ENCODE data around the gene LATS2. TPM values are rescaled to one million over a fixed set of nuclear protein-coding genes. Genes with fewer than 3 reads are reported as not detected.
A peak's percentile ranks its signal among the peaks of the same experiment; 100 is the strongest.

The LATS2 gene
- 33.1 and 34.6 TPM in 2 replicates for polyA plus RNA-seq (2013)

DNA sequence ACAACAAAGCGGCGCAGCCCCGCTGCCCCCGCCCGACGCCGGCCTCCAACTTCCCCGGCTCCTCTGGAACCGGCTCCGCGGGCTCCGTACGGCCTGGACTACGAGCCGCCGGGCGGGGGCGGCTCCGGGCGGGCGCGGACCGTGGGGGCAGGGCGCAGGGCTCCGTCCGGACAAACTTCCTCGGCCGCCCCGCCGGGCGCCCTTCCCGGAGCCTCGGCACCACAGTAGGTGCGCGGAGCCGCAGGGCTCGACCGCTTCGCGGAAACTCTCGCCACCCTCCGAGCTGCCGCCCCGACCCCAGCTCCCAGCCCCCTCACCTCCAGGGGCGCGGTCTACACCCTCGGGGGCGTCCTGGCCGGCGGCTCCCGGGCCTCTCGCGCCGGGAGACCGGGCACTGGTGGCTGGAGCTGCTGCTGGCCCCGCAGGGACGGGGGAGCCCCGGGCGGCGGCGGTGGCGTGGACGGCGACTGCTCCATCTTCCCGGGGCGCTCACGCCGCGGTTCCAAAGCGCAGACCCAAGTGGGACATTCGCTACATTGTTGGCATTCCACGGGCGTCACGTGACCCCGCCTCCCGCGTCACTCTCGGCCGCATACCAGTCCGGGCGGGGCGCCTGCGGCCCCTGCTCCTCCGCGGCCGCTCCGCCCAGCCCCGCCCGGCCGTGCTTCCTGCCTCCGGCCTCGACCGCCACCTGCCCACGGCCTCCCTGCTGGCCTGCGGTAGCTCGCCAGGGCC, at the start of gene LATS2:
LATS2 (minus strand) TSS at position 558 of the 735 bp plus-strand sequence. CDS start 15,560 bp downstream, outside the sequence.
- Histone ChIP-seq H2AK5ac (ENCODE audit: low read length) (peak within 1 kb of the TSS; percentile 99), H3K9me3 (ENCODE audit: insufficient read depth, low read depth, low read length) (no peaks in the 10 kb centered on the region), H3K36me3 (ENCODE audit: control insufficient read depth in 1 of 2, insufficient read depth in 2 of 2, low read length in 2 of 2) (no peaks in the 10 kb centered on the region), H3K18ac (ENCODE audit: low read length) (peak within 1 kb of the TSS; percentile 100), H3K14ac (ENCODE audit: low read length) (peak within 1 kb of the TSS; percentile 100), H3K4me1 (ENCODE audit: control insufficient read depth in 1 of 2, insufficient read depth in 2 of 2, low read length in 2 of 2) (no peaks in the 10 kb centered on the region), H3K79me1 (ENCODE audit: low read length) (peaks cover 13% of the 10 kb centered on the region), H3K27ac (ENCODE audit: low read depth, low read length) (peak within 1 kb of the TSS; percentile 99), H3K23ac (ENCODE audit: low read length) (no peak within 1 kb of the TSS), H3K79me2 (ENCODE audit: control insufficient read depth, insufficient read depth, low read length, poor library complexity) (peaks cover 24% of the 10 kb centered on the region), H2AFZ (ENCODE audit: insufficient read depth, low read length, poor library complexity) (peak within 1 kb of the TSS; percentile 99), H4K91ac (ENCODE audit: low read depth, low read length) (peak within 1 kb of the TSS; percentile 100), H2BK5ac (ENCODE audit: low read depth, low read length, poor library complexity) (peak within 1 kb of the TSS; percentile 100), H2BK12ac (ENCODE audit: low read length) (peak within 1 kb of the TSS; percentile 98), H3K27me3 (ENCODE audit: insufficient read depth, low read length) (no peaks in the 10 kb centered on the region), H4K12ac (ENCODE audit: low read depth, low read length) (peak within 1 kb of the TSS; percentile 99), H3K4ac (ENCODE audit: low read depth, low read length) (peak within 1 kb of the TSS; percentile 60), H4K8ac (ENCODE audit: low read depth, low read length) (peak within 1 kb of the TSS; percentile 99), H3K9ac (ENCODE audit: low read length) (peak within 1 kb of the TSS; percentile 91), H2BK120ac (ENCODE audit: insufficient read depth, low read length, poor library complexity) (peak within 1 kb of the TSS; percentile 100), H3K4me2 (ENCODE audit: low read length) (peak within 1 kb of the TSS; percentile 80), H3K4me3 (ENCODE audit: low read depth, low read length) (peak within 1 kb of the TSS; percentile 99)
- WGBS (ENCODE audit: extremely low coverage, insufficient coverage, insufficient read length) = no CpG with 5 or more reads among the region's 96 CpGs
- peak; percentile 96 to 98 for DNase-seq

DNA sequence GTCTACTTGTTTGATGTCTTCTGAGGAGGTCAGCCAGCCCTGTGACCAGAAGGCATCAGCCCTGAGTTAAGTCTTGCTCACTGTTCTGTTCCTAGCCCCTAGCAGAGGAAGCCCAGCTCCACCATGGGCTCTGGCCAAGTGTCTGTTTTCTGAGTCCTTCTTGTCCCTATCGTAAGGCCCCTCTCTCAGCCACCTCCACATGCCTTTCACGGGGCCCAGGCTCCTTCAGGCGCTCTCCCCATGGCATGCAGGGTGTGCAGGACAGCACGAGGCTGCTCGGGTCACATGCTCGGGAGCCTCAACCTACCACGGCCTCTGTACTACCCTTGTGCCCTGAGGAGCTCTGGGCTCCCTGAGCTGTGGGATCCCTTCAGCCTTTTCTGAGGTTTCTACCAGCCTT, 47.8 kb upstream of the LATS2 start:
- Histone ChIP-seq H4K12ac (ENCODE audit: low read depth, low read length) (no peak overlapping the region), H3K18ac (ENCODE audit: low read length) (no peak overlapping the region), H3K14ac (ENCODE audit: low read length) (no peak overlapping the region), H2BK5ac (ENCODE audit: low read depth, low read length, poor library complexity) (no peak overlapping the region), H3K4ac (ENCODE audit: low read depth, low read length) (no peak overlapping the region), H3K23ac (ENCODE audit: low read length) (no peak overlapping the region), H3K79me1 (ENCODE audit: low read length) (no peaks in the 10 kb centered on the region), H3K4me2 (ENCODE audit: low read length) (no peak overlapping the region), H3K9ac (ENCODE audit: low read length) (no peak overlapping the region), H3K4me1 (ENCODE audit: control insufficient read depth in 1 of 2, insufficient read depth in 2 of 2, low read length in 2 of 2) (no peaks in the 10 kb centered on the region), H3K4me3 (ENCODE audit: low read depth, low read length) (no peak overlapping the region), H3K9me3 (ENCODE audit: insufficient read depth, low read depth, low read length) (no peaks in the 10 kb centered on the region), H2BK120ac (ENCODE audit: insufficient read depth, low read length, poor library complexity) (no peak overlapping the region), H2BK12ac (ENCODE audit: low read length) (no peak overlapping the region), H4K8ac (ENCODE audit: low read depth, low read length) (no peak overlapping the region), H3K36me3 (ENCODE audit: control insufficient read depth in 1 of 2, insufficient read depth in 2 of 2, low read length in 2 of 2) (no peaks in the 10 kb centered on the region), H2AFZ (ENCODE audit: insufficient read depth, low read length, poor library complexity) (peak overlapping the region; percentile 17), H4K91ac (ENCODE audit: low read depth, low read length) (no peak overlapping the region), H3K79me2 (ENCODE audit: control insufficient read depth, insufficient read depth, low read length, poor library complexity) (no peaks in the 10 kb centered on the region), H2AK5ac (ENCODE audit: low read length) (no peak overlapping the region), H3K27ac (ENCODE audit: low read depth, low read length) (no peak overlapping the region), H3K27me3 (ENCODE audit: insufficient read depth, low read length) (no peaks in the 10 kb centered on the region)
- DNase-seq = no peak
- WGBS (ENCODE audit: extremely low coverage, insufficient coverage, insufficient read length) = no CpG with 5 or more reads among the region's 7 CpGs

DNA sequence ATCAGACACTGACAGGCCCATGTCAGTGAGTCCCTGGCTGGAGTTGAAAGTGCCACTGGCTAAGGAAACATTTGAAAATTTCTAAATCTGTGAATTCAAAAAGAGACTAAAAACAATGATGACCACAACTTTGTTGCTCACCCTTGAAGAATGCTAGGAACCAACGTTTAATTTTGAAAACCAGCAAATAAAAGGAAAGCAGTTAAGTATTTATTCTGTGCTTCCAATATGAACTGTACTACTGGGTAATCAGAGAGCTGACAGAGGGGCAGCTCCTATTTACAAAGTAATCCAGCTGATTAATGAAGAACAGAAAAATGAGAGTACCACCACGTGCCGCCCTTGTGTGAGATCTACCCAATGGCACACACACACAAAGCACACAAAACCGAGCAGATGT, 44.7 kb upstream of the LATS2 start:
- Histone ChIP-seq H3K23ac (ENCODE audit: low read length) (no peak overlapping the region), H3K4me2 (ENCODE audit: low read length) (no peak overlapping the region), H4K8ac (ENCODE audit: low read depth, low read length) (no peak overlapping the region), H2BK5ac (ENCODE audit: low read depth, low read length, poor library complexity) (no peak overlapping the region), H3K27me3 (ENCODE audit: insufficient read depth, low read length) (no peaks in the 10 kb centered on the region), H3K4me1 (ENCODE audit: control insufficient read depth in 1 of 2, insufficient read depth in 2 of 2, low read length in 2 of 2) (no peaks in the 10 kb centered on the region), H3K9ac (ENCODE audit: low read length) (no peak overlapping the region), H3K79me2 (ENCODE audit: control insufficient read depth, insufficient read depth, low read length, poor library complexity) (no peaks in the 10 kb centered on the region), H2BK120ac (ENCODE audit: insufficient read depth, low read length, poor library complexity) (no peak overlapping the region), H3K14ac (ENCODE audit: low read length) (no peak overlapping the region), H2BK12ac (ENCODE audit: low read length) (no peak overlapping the region), H3K18ac (ENCODE audit: low read length) (no peak overlapping the region), H3K27ac (ENCODE audit: low read depth, low read length) (no peak overlapping the region), H2AFZ (ENCODE audit: insufficient read depth, low read length, poor library complexity) (no peak overlapping the region), H3K9me3 (ENCODE audit: insufficient read depth, low read depth, low read length) (peaks cover 6% of the 10 kb centered on the region), H3K4ac (ENCODE audit: low read depth, low read length) (no peak overlapping the region), H2AK5ac (ENCODE audit: low read length) (no peak overlapping the region), H3K79me1 (ENCODE audit: low read length) (no peaks in the 10 kb centered on the region), H4K91ac (ENCODE audit: low read depth, low read length) (no peak overlapping the region), H3K36me3 (ENCODE audit: control insufficient read depth in 1 of 2, insufficient read depth in 2 of 2, low read length in 2 of 2) (no peaks in the 10 kb centered on the region), H3K4me3 (ENCODE audit: low read depth, low read length) (no peak overlapping the region), H4K12ac (ENCODE audit: low read depth, low read length) (no peak overlapping the region)
- no peak for DNase-seq
- WGBS (ENCODE audit: extremely low coverage, insufficient coverage, insufficient read length) = no CpG with 5 or more reads among the region's 4 CpGs

DNA sequence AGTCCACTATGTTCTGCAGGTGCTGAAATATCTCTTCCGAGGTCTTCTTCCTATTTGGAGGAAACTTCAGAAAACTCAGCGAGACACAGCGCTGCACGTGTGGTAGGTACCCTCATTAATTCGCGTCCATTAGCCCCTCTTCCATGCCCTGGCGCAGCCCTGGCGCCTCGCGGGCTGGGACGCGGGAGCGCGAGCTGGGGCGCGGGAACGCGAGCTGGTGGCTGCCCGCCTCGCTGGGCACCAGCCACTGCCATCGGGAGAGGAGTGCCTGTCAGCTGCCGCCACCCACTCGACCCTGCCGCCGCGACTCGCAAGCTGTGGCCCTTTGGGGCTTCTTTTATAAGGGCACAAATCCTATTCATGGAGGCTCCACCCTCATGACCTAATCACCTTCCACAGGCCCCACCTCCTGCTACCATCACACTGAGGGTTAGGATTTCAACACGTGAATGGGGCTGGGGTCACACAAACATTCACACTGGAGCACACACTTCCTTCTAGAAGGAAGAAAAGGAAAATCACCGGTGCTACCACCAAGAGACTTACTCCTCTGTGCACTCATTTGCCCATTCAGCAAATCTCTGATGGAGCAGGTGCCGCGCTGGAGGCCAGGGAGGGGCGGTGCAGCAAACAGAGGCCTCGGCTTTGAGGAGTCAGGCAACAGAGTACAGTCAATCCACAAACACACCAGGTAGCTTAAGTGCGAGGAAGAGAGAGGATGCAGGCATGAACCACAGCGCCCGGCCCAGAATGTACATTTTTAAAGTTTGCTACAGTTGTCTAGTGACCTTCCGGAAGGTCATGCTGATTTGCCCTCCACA, 43.0 kb upstream of the LATS2 start:
- Histone ChIP-seq H4K12ac (ENCODE audit: low read depth, low read length) (no peak overlapping the region), H2AFZ (ENCODE audit: insufficient read depth, low read length, poor library complexity) (no peak overlapping the region), H2AK5ac (ENCODE audit: low read length) (no peak overlapping the region), H3K4ac (ENCODE audit: low read depth, low read length) (no peak overlapping the region), H3K4me3 (ENCODE audit: low read depth, low read length) (no peak overlapping the region), H3K79me1 (ENCODE audit: low read length) (no peaks in the 10 kb centered on the region), H4K91ac (ENCODE audit: low read depth, low read length) (no peak overlapping the region), H3K36me3 (ENCODE audit: control insufficient read depth in 1 of 2, insufficient read depth in 2 of 2, low read length in 2 of 2) (no peaks in the 10 kb centered on the region), H3K27me3 (ENCODE audit: insufficient read depth, low read length) (no peaks in the 10 kb centered on the region), H4K8ac (ENCODE audit: low read depth, low read length) (no peak overlapping the region), H2BK12ac (ENCODE audit: low read length) (no peak overlapping the region), H3K18ac (ENCODE audit: low read length) (no peak overlapping the region), H3K79me2 (ENCODE audit: control insufficient read depth, insufficient read depth, low read length, poor library complexity) (no peaks in the 10 kb centered on the region), H2BK5ac (ENCODE audit: low read depth, low read length, poor library complexity) (no peak overlapping the region), H3K27ac (ENCODE audit: low read depth, low read length) (no peak overlapping the region), H3K9ac (ENCODE audit: low read length) (no peak overlapping the region), H3K14ac (ENCODE audit: low read length) (no peak overlapping the region), H2BK120ac (ENCODE audit: insufficient read depth, low read length, poor library complexity) (no peak overlapping the region), H3K9me3 (ENCODE audit: insufficient read depth, low read depth, low read length) (peaks cover 6% of the 10 kb centered on the region), H3K4me1 (ENCODE audit: control insufficient read depth in 1 of 2, insufficient read depth in 2 of 2, low read length in 2 of 2) (no peaks in the 10 kb centered on the region), H3K23ac (ENCODE audit: low read length) (no peak overlapping the region), H3K4me2 (ENCODE audit: low read length) (no peak overlapping the region)
- no CpG with 5 or more reads among the region's 37 CpGs for WGBS (ENCODE audit: extremely low coverage, insufficient coverage, insufficient read length)
- no peak for DNase-seq

Measured in trophoblast cell (in vitro differentiated cells and primary cell).